Regular cardiac myocyte (primary cell): ENCODE measurements around the gene CMTM4. TPM values are rescaled to one million over a fixed set of nuclear protein-coding genes. Genes with fewer than 3 reads are reported as not detected.

Experiments used
- total RNA-seq: library from RNA; depleted of rRNA; stranded (reverse); fragments of >200 nt; gene quantifications from 2 replicates; pipeline ENCODE4 v1.2.3, GENCODE V29; 2014

CMTM4 gene
- total RNA-seq, result 12.7 and 27.1 TPM in 2 replicates

GRCh38 chr16:66696669-66697630, at the start of gene CMTM4:
TSS of gene CMTM4 (minus strand) at chr16:66696743. CDS start at chr16:66696525, 218 bp downstream.

GRCh38 chr16:66604376-66605176, 92.0 kb downstream of the CMTM4 start, which contains the start of gene CMTM3:
TSS of gene CMTM3 (plus strand) at chr16:66604704. CDS start at chr16:66604806, 102 bp downstream.

DNA sequence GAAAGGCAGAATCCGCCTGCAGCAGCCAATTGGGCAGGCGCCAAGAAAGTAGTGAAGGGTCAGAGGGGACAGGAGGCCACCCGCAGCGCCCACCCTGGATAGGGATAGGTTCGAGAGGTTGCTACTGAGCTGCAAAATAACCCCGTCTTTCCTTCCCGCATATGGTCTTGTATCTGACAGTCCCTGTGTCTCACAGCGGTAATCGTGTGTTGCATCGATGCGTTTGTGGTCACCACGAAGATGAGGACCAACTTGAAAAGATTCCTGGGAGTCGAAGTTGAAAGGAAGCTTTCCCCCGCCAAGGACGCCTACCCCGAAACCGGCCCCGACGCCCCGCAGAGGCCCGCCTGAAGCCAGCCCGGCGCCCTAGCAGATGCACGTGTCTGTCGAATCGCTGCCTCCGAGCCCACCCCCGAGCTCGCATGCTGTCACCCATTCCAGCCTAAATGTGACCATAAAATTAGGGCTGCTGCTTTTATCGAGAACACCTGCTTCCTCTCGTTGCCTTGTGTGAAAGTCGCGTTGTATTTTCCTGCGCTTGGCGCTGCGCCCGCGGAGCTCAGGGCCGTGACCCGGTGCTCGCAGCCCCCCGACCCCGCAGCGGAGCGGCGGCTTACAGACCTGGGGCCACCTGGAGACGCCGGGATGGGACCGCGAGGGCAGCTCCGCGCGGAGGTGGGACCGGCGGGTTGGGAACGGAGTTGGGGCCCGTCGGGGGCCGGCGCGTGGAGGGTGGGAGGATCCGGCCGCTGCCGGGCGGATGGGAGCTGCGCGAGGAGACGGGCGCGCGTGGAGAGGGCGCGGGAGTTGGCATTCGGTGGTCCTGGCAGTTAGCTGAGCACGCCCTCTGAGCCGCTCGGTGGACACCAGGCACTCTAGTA, 117.7 kb downstream of the CMTM4 start, which contains the start of gene CMTM2:
Gene CMTM2 (plus strand): TSS at position 813 of the 881 bp plus-strand sequence. CDS start 145 bp downstream, outside the sequence.

DNA sequence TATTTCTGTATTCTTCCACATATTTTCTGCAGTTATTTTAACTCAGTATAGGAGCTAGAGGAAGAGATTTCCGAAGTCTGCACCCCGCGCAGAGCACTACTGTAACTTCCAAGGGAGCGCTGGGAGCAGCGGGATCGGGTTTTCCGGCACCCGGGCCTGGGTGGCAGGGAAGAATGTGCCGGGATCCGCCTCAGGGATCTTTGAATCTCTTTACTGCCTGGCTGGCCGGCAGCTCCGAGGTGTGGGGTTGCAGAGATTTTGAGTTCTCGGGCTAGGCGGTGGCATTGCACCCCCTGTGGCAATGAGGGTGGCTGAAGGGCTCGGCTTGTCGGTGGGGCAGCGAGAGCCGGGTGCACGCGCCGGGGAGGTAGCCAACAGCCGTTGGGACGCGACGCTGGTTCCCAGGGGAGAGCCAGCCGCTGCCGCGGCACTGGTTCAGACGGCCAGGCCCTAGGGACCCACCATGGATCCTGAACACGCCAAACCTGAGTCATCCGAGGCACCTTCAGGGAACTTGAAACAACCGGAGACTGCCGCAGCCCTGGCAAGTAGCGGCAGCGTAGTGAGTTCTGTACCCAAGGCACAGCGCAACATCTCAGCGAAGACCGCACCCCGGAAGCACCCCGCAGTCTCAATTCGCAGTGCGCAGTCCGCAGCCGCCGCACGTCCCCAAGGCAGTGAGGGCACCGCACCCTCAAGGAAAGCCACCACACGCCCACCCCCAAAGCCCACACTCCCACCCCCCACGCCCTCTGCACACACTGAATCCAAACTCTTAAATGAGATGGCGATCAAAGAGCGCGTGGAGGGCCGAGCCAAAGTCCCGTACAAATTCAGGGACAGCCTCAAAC, 130.3 kb downstream of the CMTM4 start, which contains the start of gene CMTM1:
Gene CMTM1 (plus strand): TSS at position 389 of the 851 bp plus-strand sequence. CDS start 75 bp downstream, at position 464.

Other genes with a start within 250 kb of the CMTM4 start
- 42.2 and 62.9 TPM in 2 replicates for gene TK2, start 146.6 kb downstream of the CMTM4 start, total RNA-seq
- 66.0 and 115 TPM in 2 replicates for gene CKLF, start 144.2 kb downstream of the CMTM4 start, total RNA-seq
- 2.1 and 2.5 TPM in 2 replicates for gene CMTM1, start 130.3 kb downstream of the CMTM4 start, total RNA-seq
- not detected in 2 replicates for gene CMTM2, start 117.3 kb downstream of the CMTM4 start, total RNA-seq
- gene CMTM3, start 92.0 kb downstream of the CMTM4 start, total RNA-seq, result 7.6 and 17.4 TPM in 2 replicates
- gene DYNC1LI2, start 54.9 kb upstream of the CMTM4 start, total RNA-seq, result 149 and 151 TPM in 2 replicates
- 0.19 and 0.56 TPM in 2 replicates for gene TERB1, start 104.8 kb upstream of the CMTM4 start, total RNA-seq
- 72.4 and 83.4 TPM in 2 replicates for gene NAE1, start 134.2 kb upstream of the CMTM4 start, total RNA-seq
- not detected in 2 replicates for gene CA7, start 147.7 kb upstream of the CMTM4 start, total RNA-seq
- 7.3 and 9.0 TPM in 2 replicates for gene PDP2, start 183.8 kb upstream of the CMTM4 start, total RNA-seq
- 0.19 and 0.56 TPM in 2 replicates for gene CDH16, start 222.1 kb upstream of the CMTM4 start, total RNA-seq
- 5.2 and 24.8 TPM in 2 replicates for gene RRAD, start 228.8 kb upstream of the CMTM4 start, total RNA-seq
- 166 and 269 TPM in 2 replicates for gene CIAO2B, start 237.7 kb upstream of the CMTM4 start, total RNA-seq
- gene CES2, start 238.8 kb upstream of the CMTM4 start, total RNA-seq, result 16.1 and 19.2 TPM in 2 replicates